K562 (cell line): Measurements from ENCODE around the gene CHST12. TPM values are rescaled to one million over a fixed set of nuclear protein-coding genes. Genes with fewer than 3 reads are reported as not detected.

Experiments
- CBFB ChIP-seq: sonication (generic); formaldehyde crosslinking; IDR thresholded peaks from 2 replicates; pipeline ENCODE4 v1.4.0; 2020; ENCODE audit warnings: mild to moderate bottlenecking, missing genetic modification reagents
- CGGBP1 ChIP-seq: fragments of 250-450 bp; sonication (Bioruptor Pico); IDR thresholded peaks from 2 replicates; pipeline ENCODE4 v1.9.0; 2021; ENCODE audit warnings: mild to moderate bottlenecking
- HNRNPL ChIP-seq: fragments of 200-400 bp; formaldehyde crosslinking; IDR thresholded peaks from 2 replicates; pipeline ENCODE4 v1.6.1; 2017; ENCODE audit warnings: low read depth, mild to moderate bottlenecking, low read length
- MLX ChIP-seq, 2 experiments: fragments of 450-650 bp in 1 of 2; sonication (generic) in 1 of 2; formaldehyde crosslinking; conservative IDR thresholded peaks; 2 replicates each; pipeline versions ENCODE4 v1.4.0 to v1.8.1; 2020 to 2022; ENCODE audit warnings: mild to moderate bottlenecking in 1 of 2, missing genetic modification reagents in 1 of 2
- NR3C1 ChIP-seq: sonication (generic); formaldehyde crosslinking; IDR thresholded peaks from 2 replicates; pipeline ENCODE4 v1.8.1; 2022; ENCODE audit warnings: missing genetic modification reagents
- RB1 ChIP-seq: fragments of 450-650 bp; IDR thresholded peaks from 2 replicates; pipeline ENCODE4 v1.6.1; 2017; ENCODE audit warnings: low read depth, mild to moderate bottlenecking
- RBBP5 ChIP-seq: fragments of 200-600 bp; sonication (generic); IDR thresholded peaks from 2 replicates; pipeline ENCODE4 v1.6.1; 2012; ENCODE audit warnings: borderline replicate concordance, mild to moderate bottlenecking, low read length, control low read depth, inconsistent platforms; ENCODE audit not compliant: insufficient read depth, poor library complexity, severe bottlenecking
- REST ChIP-seq, 2 experiments: fragments of 450-650 bp; formaldehyde crosslinking in 1 of 2; IDR thresholded peaks; 2 replicates each; pipeline versions ENCODE4 v1.4.0 to v1.6.1; 2014 to 2020; ENCODE audit warnings: mild to moderate bottlenecking in 2 of 2, borderline replicate concordance in 1 of 2, low read depth in 1 of 2
- SREBF2 ChIP-seq: sonication (generic); formaldehyde crosslinking; IDR thresholded peaks from 2 replicates; pipeline ENCODE4 v1.4.0; 2020; ENCODE audit warnings: mild to moderate bottlenecking, missing genetic modification reagents
- VEZF1 ChIP-seq: fragments of 200-800 bp; sonication (Bioruptor generic); IDR thresholded peaks from 2 replicates; pipeline ENCODE4 v1.6.1; 2017; ENCODE audit warnings: missing genetic modification characterization, missing compliant biosample characterization
- ZC3H4 ChIP-seq: sonication (generic); formaldehyde crosslinking; IDR thresholded peaks from 2 replicates; pipeline ENCODE4 v1.9.0; 2021; ENCODE audit warnings: missing genetic modification reagents, borderline replicate concordance
- ZNF280B ChIP-seq: fragments of 250-450 bp; sonication (Bioruptor Pico); IDR thresholded peaks from 2 replicates; pipeline ENCODE4 v1.5.1; 2021; ENCODE audit warnings: mild to moderate bottlenecking
- ZNF695 ChIP-seq: fragments of 450-650 bp; formaldehyde crosslinking; IDR thresholded peaks from 2 replicates; pipeline ENCODE4 v1.4.0; 2020; ENCODE audit warnings: mild to moderate bottlenecking, moderate library complexity
- polyA plus RNA-seq, 8 experiments: library from polyadenylated mRNA; depleted of rRNA in 4 of 8; stranded (reverse) in 5 of 8; unstranded in 3 of 8; fragments of >200 nt; fragmentation: Nextera tagmentation in 2 of 8; fragmentation: Illumina TruSeq in 1 of 8; extraction: Ambion mirVana in 2 of 8; extraction: Trizol in 1 of 8; gene quantifications; 2 replicates each; pipeline versions ENCODE4 v1.2.1 to v1.2.3, GENCODE V29; 2011 to 2014; ENCODE audit warnings: inconsistent platforms in 1 of 8, missing spikeins in 1 of 8
- total RNA-seq, 7 experiments: library from RNA; depleted of rRNA in 6 of 7; stranded (reverse); fragments of >200 nt in 6 of 7; fragmentation: Illumina TruSeq in 2 of 7; extraction: Trizol in 2 of 7; gene quantifications; 2 replicates each; pipeline versions ENCODE4 v1.2.1 to v1.2.3, GENCODE V29; 2011 to 2021; ENCODE audit warnings: low replicate concordance in 1 of 7

Gene CHST12
- total and polyA plus RNA-seq, 9 of the 15 experiments (the other 6 are each of a cell fraction or from before 2014, with no cell fraction given) = 0.18 to 19.8 (median 3.6) TPM

GRCh38 chr7:2477447-2478398 is 74.3 kb downstream of the CHST12 start (continued):
- TF ChIP-seq REST (IDR thresholded peaks at IDR 0.05; ENCODE audit: borderline replicate concordance) (peak; percentile 71), REST (CRISPR knock-in tag; IDR thresholded peaks at IDR 0.05; ENCODE audit: low read depth) (no peak), ZC3H4 (CRISPR knock-in tag) (no peak), SREBF2 (CRISPR knock-in tag) (no peak), NR3C1 (no peak), RBBP5 (no peak), HNRNPL (no peak), CBFB (CRISPR knock-in tag) (no peak), VEZF1 (CRISPR knock-in tag) (peak; percentile 17; the same call in 1 of the 2 replicates), ZNF280B (CRISPR knock-in tag) (no peak), ZNF695 (CRISPR knock-in tag) (no peak), MLX (CRISPR knock-in tag; conservative IDR thresholded peaks at IDR 0.05) (no peak), CGGBP1 (CRISPR knock-in tag) (no peak), RB1 (peak; percentile 71; the same call in 1 of the 2 replicates)
